PC-3 (cell line): ENCODE measurements around the gene KCNJ6.

Experiments
- CTCF ChIP-seq: fragments of 300-600 bp; sonication (generic); conservative IDR thresholded peaks from 2 replicates; pipeline ENCODE4 v1.5.1; 2017; ENCODE audit warnings: antibody characterized with exemption, low read depth, mild to moderate bottlenecking, low read length
- EZH2 ChIP-seq: fragments of 300-600 bp; sonication (generic); IDR thresholded peaks from one replicate; pipeline ENCODE4 v1.6.1; 2017; ENCODE audit warnings: antibody characterized with exemption, mild to moderate bottlenecking, low read length; ENCODE audit not compliant: unreplicated experiment
- EZH2phosphoT487 ChIP-seq: fragments of 300-600 bp; sonication (generic); IDR thresholded peaks from 2 replicates; pipeline ENCODE4 v1.6.1; 2018; ENCODE audit warnings: mild to moderate bottlenecking, antibody characterized with exemption, low read length, borderline replicate concordance

DNA sequence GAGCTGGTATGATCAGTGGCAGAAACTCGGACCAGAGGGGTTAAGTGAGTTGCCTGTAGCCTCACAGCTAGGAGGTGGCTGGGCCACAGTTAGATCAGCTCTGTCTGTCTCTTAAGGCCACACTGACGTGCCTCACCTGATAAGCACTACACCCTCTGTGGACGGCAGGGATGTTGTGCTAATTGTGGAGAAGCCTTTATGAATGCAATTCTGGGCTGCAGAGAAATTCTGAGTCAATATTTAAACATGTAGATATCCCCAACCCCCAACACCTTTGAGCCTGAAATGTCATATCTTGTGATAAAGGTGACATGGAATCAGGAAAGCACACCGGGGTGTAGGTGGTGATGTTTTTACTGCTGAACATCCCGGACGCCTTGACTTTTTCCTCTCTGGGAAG, 88.3 kb downstream of the KCNJ6 start:
- TF ChIP-seq CTCF: no peak
- TF ChIP-seq EZH2: no peak
- TF ChIP-seq EZH2phosphoT487: no peak
